SU-DHL-6 (cell line): Measurements from ENCODE around the gene DNMT3A.

ENCODE experiments used
- H2AFZ ChIP-seq: fragments of 200-600 bp; sonication (generic); 2 replicates; pipeline ENCODE4 v1.6.1; 2014; ENCODE audit warnings: low read depth, mild to moderate bottlenecking, moderate library complexity, mixed read lengths, antibody characterized with exemption, low read length; ENCODE audit not compliant: severe bottlenecking
- H3F3A ChIP-seq: fragments of 200-600 bp; shearing (Covaris generic); 2 replicates; pipeline ENCODE4 v1.6.0; 2016; ENCODE audit warnings: antibody characterized with exemption, mild to moderate bottlenecking; ENCODE audit not compliant: insufficient read depth
- H3K27ac ChIP-seq: fragments of 200-600 bp; sonication (generic); 2 replicates; pipeline ENCODE4 v1.5.1; 2016; ENCODE audit warnings: low read depth, mild to moderate bottlenecking, low read length, moderate library complexity, mixed read lengths
- H3K27me3 ChIP-seq: fragments of 200-600 bp; sonication (generic), shearing (Covaris generic); 2 replicates; pipeline ENCODE4 v1.6.0; 2014; ENCODE audit warnings: mild to moderate bottlenecking, low read length
- H3K36me3 ChIP-seq: fragments of 200-600 bp; sonication (generic); 2 replicates; pipeline ENCODE4 v1.6.1; 2014; ENCODE audit warnings: mild to moderate bottlenecking, low read length, mixed read lengths
- H3K4me2 ChIP-seq: fragments of 300-600, 200-600 bp; shearing (Covaris generic), sonication (generic); 2 replicates; pipeline ENCODE4 v1.6.0; 2014; ENCODE audit warnings: low read length, low read depth, mild to moderate bottlenecking; ENCODE audit not compliant: poor library complexity, severe bottlenecking
- H3K4me3 ChIP-seq: fragments of 200-600 bp; sonication (generic); 2 replicates; pipeline ENCODE4 v1.5.1; 2014; ENCODE audit warnings: antibody characterized with exemption, low read length, mild to moderate bottlenecking, mixed read lengths; ENCODE audit not compliant: insufficient read depth, poor library complexity, severe bottlenecking
- H3K79me2 ChIP-seq: fragments of 200-600 bp; sonication (generic); 2 replicates; pipeline ENCODE4 v1.6.1; 2014; ENCODE audit warnings: mild to moderate bottlenecking, low read length, moderate library complexity; ENCODE audit not compliant: insufficient read depth
- H3K9ac ChIP-seq: fragments of 200-600 bp; sonication (generic); 2 replicates; pipeline ENCODE4 v1.7.0; 2014; ENCODE audit warnings: mild to moderate bottlenecking, low read length
- H3K9me2 ChIP-seq: fragments of 200-600 bp; sonication (generic); replicated peaks from 2 replicates; pipeline ENCODE4 v1.6.1; 2014; ENCODE audit warnings: low read length; ENCODE audit not compliant: insufficient read depth
- H3K9me3 ChIP-seq: fragments of 200-600 bp; sonication (generic); 2 replicates; pipeline ENCODE4 v1.6.1; 2014; ENCODE audit warnings: low read length, mixed read lengths; ENCODE audit not compliant: insufficient read depth
- H4K20me1 ChIP-seq: fragments of 200-600 bp; sonication (generic); 2 replicates; pipeline ENCODE4 v1.6.1; 2014; ENCODE audit warnings: low read depth, mild to moderate bottlenecking, antibody characterized with exemption, low read length, moderate library complexity, mixed read lengths
- CTCF ChIP-seq: fragments of 200-600 bp; sonication (generic); IDR thresholded peaks from one replicate; pipeline ENCODE4 v1.5.1; 2017; ENCODE audit warnings: antibody characterized with exemption, mild to moderate bottlenecking, low read length, moderate library complexity; ENCODE audit not compliant: insufficient read depth, poor library complexity, severe bottlenecking
- EZH2phosphoT487 ChIP-seq: fragments of 200-600 bp; sonication (generic), shearing (Covaris generic); conservative IDR thresholded peaks from 2 replicates; pipeline ENCODE4 v1.6.1; 2018; ENCODE audit warnings: mild to moderate bottlenecking, antibody characterized with exemption, low read length, moderate library complexity, mixed read lengths

DNMT3A gene

DNA sequence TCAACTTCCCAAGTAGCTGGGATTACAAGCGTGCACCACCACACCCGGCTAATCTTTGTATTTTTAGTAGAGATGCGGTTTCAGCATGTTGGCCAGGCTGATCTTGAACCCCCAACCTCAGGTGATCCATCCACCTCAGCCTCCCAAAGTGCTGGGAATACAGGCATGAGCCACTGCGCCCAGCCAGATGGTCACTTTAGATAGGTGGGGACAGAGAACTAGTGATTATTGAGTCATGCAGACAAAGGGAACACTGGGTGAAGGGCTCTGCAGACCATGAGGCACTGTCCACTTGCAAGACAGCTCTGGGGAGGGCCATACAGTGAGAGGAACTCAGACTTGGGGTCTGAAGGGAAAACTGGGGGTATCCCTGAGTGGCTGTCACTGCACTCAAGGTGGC, 114.9 kb downstream of the DNMT3A start:
- Histone ChIP-seq H3K79me2 (no peaks in the 10 kb centered on the region), H3K9me2 (no peaks in the 10 kb centered on the region), H3K27ac (no peak overlapping the region), H3K36me3 (no peaks in the 10 kb centered on the region), H3K27me3 (no peaks in the 10 kb centered on the region), H3K4me2 (no peak overlapping the region), H3F3A (no peaks in the 10 kb centered on the region), H3K9ac (no peak overlapping the region), H3K4me3 (no peak overlapping the region), H4K20me1 (no peaks in the 10 kb centered on the region), H2AFZ (no peak overlapping the region), H3K9me3 (no peaks in the 10 kb centered on the region)
- TF ChIP-seq EZH2phosphoT487: no peak
- no peak for TF ChIP-seq CTCF

GRCh38 chr2:25222477-25223121, 119.1 kb downstream of the DNMT3A start:
- Histone ChIP-seq H2AFZ (no peak overlapping the region), H3K9ac (no peak overlapping the region)

GRCh38 chr2:25221579-25221978, 120.1 kb downstream of the DNMT3A start:
- no peak for TF ChIP-seq CTCF
- TF ChIP-seq EZH2phosphoT487: no peak
- Histone ChIP-seq H3K79me2 (no peaks in the 10 kb centered on the region), H4K20me1 (no peaks in the 10 kb centered on the region), H3K9me3 (no peaks in the 10 kb centered on the region), H3F3A (no peaks in the 10 kb centered on the region), H2AFZ (no peak overlapping the region), H3K9ac (no peak overlapping the region), H3K4me2 (no peak overlapping the region), H3K27me3 (no peaks in the 10 kb centered on the region), H3K9me2 (no peaks in the 10 kb centered on the region), H3K27ac (no peak overlapping the region), H3K4me3 (no peak overlapping the region), H3K36me3 (no peaks in the 10 kb centered on the region)

More at GRCh38 chr2:25222477-25223121, 119.1 kb downstream of the DNMT3A start:
- Histone ChIP-seq H3K9me3 (no peaks in the 10 kb centered on the region), H3K27ac (no peak overlapping the region), H4K20me1 (no peaks in the 10 kb centered on the region), H3K79me2 (no peaks in the 10 kb centered on the region), H3K4me3 (no peak overlapping the region), H3K36me3 (no peaks in the 10 kb centered on the region), H3F3A (no peaks in the 10 kb centered on the region), H3K27me3 (no peaks in the 10 kb centered on the region), H3K9me2 (no peaks in the 10 kb centered on the region), H3K4me2 (no peak overlapping the region)
- TF ChIP-seq EZH2phosphoT487: no peak
- no peak for TF ChIP-seq CTCF
